Breast epithelium (tissue), 4 donors: ENCODE measurements around the gene PLCXD3. TPM values are rescaled to one million over a fixed set of nuclear protein-coding genes. Genes with fewer than 3 reads are reported as not detected.
"Not testable (repeated sequence)": the region's sequence is repeated elsewhere in the genome, so short reads cannot be mapped to it uniquely, and the experiment has no call there.

ENCODE experiments used
- DNase-seq, 2 donors: peaks; one replicate each; pipeline ENCODE4 v3.0.0-alpha.2; 2019; ENCODE audit warnings: low spot score in 2 of 2
- H3K27ac ChIP-seq, 2 donors: fragments of 200-600 bp; sonication (generic) in 1 of 2; one replicate each; pipeline ENCODE4 v1.5.1; 2016 to 2019; ENCODE audit warnings: mild to moderate bottlenecking in 1 of 2
- H3K27me3 ChIP-seq, 2 donors: fragments of 200-600 bp; sonication (generic) in 1 of 2; one replicate each; pipeline versions ENCODE4 v1.5.1 to v1.6.0; 2017 to 2019; ENCODE audit warnings: control low read depth in 1 of 2, mild to moderate bottlenecking in 1 of 2
- H3K36me3 ChIP-seq: fragments of 200-600 bp; one replicate; pipeline ENCODE4 v1.5.1; 2019
- H3K4me1 ChIP-seq, 2 donors: fragments of 200-600 bp; sonication (generic); one replicate each; pipeline ENCODE4 v1.5.1; 2016 to 2019; ENCODE audit warnings: control low read depth in 1 of 2
- H3K4me3 ChIP-seq, 3 donors: fragments of 200-600 bp; sonication (generic); 1 replicate in 2 of 3; 2 replicates in 1 of 3; pipeline ENCODE4 v1.5.1; 2016 to 2019; ENCODE audit warnings: mild to moderate bottlenecking in 3 of 3, moderate library complexity in 2 of 3
- H3K9me3 ChIP-seq, 2 donors: fragments of 200-600 bp; sonication (generic) in 1 of 2; one replicate each; pipeline ENCODE4 v1.5.1; 2016 to 2019; ENCODE audit warnings: control low read depth in 1 of 2
- POLR2A ChIP-seq: fragments of 450-650 bp; IDR thresholded peaks from one replicate; pipeline ENCODE4 v1.6.1; 2016; ENCODE audit warnings: antibody characterized with exemption, mild to moderate bottlenecking, moderate library complexity
- POLR2AphosphoS5 ChIP-seq, 3 donors: sonication (generic); formaldehyde crosslinking; IDR thresholded peaks; one replicate each; pipeline ENCODE4 v1.6.1; 2017; ENCODE audit warnings: antibody characterized with exemption in 3 of 3
- intact Hi-C: fragments of 100-400 bp; cut with DNase I; formaldehyde crosslinking; loops from one replicate; pipeline ENCODE4 v1.15.1; 2023; ENCODE audit warnings: low total_unique reads
- total RNA-seq, 3 donors: library from RNA; depleted of rRNA; stranded (reverse); fragments of >200 nt; gene quantifications; one replicate each; pipeline ENCODE4 v1.1.0, GENCODE V29; 2016
- TF ChIP-seq, protein P1 (sequence below), 3 donors: fragments of 450-650 bp; IDR thresholded peaks; one replicate each; pipeline ENCODE4 v1.5.1; 2016 to 2017; ENCODE audit warnings: antibody characterized with exemption in 3 of 3, mild to moderate bottlenecking in 3 of 3, moderate library complexity in 3 of 3

The PLCXD3 gene
- total RNA-seq, 3 donors from 2014 or later = 2.0 to 6.6 (median 3.8) TPM

DNA sequence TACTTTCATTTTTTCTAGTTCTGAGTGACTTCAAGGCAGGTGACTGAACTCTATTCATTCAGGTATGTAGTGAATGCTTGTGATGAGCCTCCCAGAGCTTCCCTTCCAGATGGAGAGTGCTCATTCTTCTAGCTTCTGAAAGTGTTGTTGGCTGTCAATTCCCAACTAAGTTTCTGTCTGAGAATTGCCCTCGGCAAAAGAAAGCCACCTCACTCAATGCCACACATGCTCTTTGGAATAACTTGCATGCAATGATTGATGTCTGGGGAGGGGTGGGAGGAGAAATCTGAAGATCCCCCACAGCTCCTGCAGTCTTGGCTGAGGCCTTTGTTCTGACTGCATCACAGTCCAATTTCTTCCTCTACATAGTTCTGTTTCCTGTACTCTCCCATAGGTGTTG, 173.9 kb downstream of the PLCXD3 start:
- intact Hi-C loops = no loop called here

DNA sequence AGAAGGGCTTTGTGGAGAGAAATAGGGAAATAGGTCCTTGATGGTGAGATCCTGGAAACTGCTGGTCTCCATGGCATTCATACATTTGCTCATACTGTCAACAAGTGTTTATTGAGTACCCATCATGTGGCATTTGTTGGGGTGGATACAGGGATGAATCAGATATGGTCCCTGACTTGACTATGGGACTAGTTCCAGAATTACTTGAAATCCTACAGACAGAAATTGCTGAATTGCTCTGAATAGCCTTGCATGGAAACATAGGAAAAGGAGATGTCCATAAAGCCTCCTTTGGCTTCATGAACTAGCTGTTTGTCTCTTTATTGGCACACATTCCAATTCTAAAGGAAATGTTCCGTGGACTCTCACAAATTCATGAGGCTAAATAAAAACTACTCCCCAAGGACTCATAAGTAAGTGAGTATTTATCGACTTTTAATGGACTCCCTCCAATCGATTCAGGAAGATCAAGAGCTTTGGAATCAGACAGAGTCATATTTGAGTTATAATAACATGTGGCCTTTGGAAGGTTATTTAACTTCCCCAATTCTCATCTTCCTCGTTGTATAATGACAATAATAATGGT, 174.7 kb downstream of the PLCXD3 start:
- TF ChIP-seq POLR2A = no peak
- no peak for TF ChIP-seq POLR2AphosphoS5 (IDR thresholded peaks at IDR 0.05)
- Histone ChIP-seq H3K9me3 (no peaks in the 10 kb centered on the region), H3K4me1 (no peaks in the 10 kb centered on the region), H3K36me3 (no peaks in the 10 kb centered on the region), H3K27me3 (no peaks in the 10 kb centered on the region), H3K4me3 (no peak overlapping the region), H3K27ac (no peak overlapping the region)
- no peak for DNase-seq
- intact Hi-C loops = no loop called here

More for the DNA sequence above, 173.9 kb downstream of the PLCXD3 start:
- no peak overlapping the region for H3K27ac ChIP-seq
- H3K4me1 ChIP-seq = no peaks in the 10 kb centered on the region
- no peak for TF ChIP-seq POLR2AphosphoS5 (IDR thresholded peaks at IDR 0.05)
- TF ChIP-seq, protein P1, sequence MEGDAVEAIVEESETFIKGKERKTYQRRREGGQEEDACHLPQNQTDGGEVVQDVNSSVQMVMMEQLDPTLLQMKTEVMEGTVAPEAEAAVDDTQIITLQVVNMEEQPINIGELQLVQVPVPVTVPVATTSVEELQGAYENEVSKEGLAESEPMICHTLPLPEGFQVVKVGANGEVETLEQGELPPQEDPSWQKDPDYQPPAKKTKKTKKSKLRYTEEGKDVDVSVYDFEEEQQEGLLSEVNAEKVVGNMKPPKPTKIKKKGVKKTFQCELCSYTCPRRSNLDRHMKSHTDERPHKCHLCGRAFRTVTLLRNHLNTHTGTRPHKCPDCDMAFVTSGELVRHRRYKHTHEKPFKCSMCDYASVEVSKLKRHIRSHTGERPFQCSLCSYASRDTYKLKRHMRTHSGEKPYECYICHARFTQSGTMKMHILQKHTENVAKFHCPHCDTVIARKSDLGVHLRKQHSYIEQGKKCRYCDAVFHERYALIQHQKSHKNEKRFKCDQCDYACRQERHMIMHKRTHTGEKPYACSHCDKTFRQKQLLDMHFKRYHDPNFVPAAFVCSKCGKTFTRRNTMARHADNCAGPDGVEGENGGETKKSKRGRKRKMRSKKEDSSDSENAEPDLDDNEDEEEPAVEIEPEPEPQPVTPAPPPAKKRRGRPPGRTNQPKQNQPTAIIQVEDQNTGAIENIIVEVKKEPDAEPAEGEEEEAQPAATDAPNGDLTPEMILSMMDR (IDR thresholded peaks at IDR 0.05) = no peak
- TF ChIP-seq POLR2A = no peak
- H3K27me3 ChIP-seq = no peaks in the 10 kb centered on the region
- no peak overlapping the region for H3K4me3 ChIP-seq
- DNase-seq = no peak
- H3K36me3 ChIP-seq = no peaks in the 10 kb centered on the region
- no peaks in the 10 kb centered on the region for H3K9me3 ChIP-seq

DNA sequence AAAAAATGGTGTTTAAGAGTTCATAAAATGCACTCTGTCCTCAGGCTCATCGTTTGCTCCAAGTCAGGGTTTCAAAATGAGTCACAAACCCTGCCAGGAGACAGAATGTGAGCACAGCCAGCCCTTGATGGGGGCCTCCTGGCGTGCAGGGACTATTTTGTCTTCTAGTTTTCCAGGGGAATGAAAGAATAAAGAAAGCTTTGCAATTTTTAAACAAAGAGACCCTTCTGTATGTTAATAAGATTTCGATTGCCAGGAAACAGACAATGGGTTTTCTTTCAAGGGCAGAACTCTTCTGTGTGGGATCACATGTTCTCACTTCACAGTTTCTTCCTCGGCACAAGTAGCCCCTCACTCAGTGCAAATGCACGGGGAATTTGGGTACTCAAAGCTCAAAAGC, 175.6 kb downstream of the PLCXD3 start:
- Histone ChIP-seq H3K4me3 (no peak overlapping the region), H3K27ac (peak overlapping the region in 1 of 2 donors; percentile 12), H3K27me3 (no peaks in the 10 kb centered on the region), H3K36me3 (no peaks in the 10 kb centered on the region), H3K9me3 (no peaks in the 10 kb centered on the region), H3K4me1 (no peaks in the 10 kb centered on the region)
- intact Hi-C loops = no loop called here
- TF ChIP-seq, protein P1 (IDR thresholded peaks at IDR 0.05) = no peak
- no peak for TF ChIP-seq POLR2AphosphoS5 (IDR thresholded peaks at IDR 0.05)
- no peak for TF ChIP-seq POLR2A
- DNase-seq = no peak

DNA sequence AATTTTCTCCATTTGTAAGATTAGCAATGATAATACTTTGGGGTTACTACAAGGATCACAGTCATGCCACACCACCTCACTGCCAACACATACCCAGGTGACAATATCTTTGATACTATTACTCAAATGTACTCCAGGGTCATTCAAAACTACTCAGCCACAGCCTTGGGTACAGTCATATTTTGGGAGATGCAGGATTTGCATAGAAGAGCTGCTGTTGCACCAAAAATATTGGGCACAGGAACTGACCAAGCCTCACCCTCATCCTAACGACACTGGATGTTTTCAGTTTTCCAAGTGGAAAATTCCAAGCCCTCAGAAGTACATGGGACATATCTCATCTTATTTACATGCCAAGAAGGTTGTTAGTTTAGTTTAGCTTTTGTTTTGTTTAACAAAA, 176.2 kb downstream of the PLCXD3 start:
- Histone ChIP-seq H3K9me3 (no peaks in the 10 kb centered on the region), H3K27me3 (no peaks in the 10 kb centered on the region), H3K4me1 (no peaks in the 10 kb centered on the region), H3K36me3 (no peaks in the 10 kb centered on the region), H3K27ac (peak overlapping the region in 1 of 2 donors; percentile 1), H3K4me3 (no peak overlapping the region)
- TF ChIP-seq, protein P1 (IDR thresholded peaks at IDR 0.05) = no peak
- no peak for TF ChIP-seq POLR2AphosphoS5 (IDR thresholded peaks at IDR 0.05)
- TF ChIP-seq POLR2A = no peak
- intact Hi-C loops = no loop called here
- DNase-seq = no peak

DNA sequence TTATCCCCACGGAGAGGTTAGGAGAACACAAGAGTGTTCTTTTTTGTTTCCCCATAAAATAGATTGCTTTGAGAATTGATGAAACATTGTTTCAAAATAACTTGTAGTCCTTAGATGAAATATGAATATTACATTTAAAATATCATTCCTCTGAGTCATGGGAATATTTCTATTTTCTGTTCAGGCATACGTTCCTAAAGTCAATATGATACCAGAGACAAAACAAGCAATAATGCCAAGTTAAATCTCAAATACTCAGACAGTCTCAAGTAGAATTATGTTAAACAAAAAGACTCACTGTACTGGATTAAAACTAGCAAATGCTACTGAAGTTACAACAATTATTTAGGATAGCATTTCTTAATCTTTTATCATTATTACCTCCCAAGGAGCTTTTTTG, 185.3 kb downstream of the PLCXD3 start:
- Histone ChIP-seq H3K36me3 (no peaks in the 10 kb centered on the region), H3K27me3 (no peaks in the 10 kb centered on the region), H3K27ac (no peak overlapping the region), H3K4me1 (no peaks in the 10 kb centered on the region), H3K9me3 (no peaks in the 10 kb centered on the region), H3K4me3 (no peak overlapping the region)
- intact Hi-C loops = no loop called here
- TF ChIP-seq, protein P1 (IDR thresholded peaks at IDR 0.05) = no peak
- no peak for TF ChIP-seq POLR2AphosphoS5 (IDR thresholded peaks at IDR 0.05)
- no peak for TF ChIP-seq POLR2A
- DNase-seq = no peak

DNA sequence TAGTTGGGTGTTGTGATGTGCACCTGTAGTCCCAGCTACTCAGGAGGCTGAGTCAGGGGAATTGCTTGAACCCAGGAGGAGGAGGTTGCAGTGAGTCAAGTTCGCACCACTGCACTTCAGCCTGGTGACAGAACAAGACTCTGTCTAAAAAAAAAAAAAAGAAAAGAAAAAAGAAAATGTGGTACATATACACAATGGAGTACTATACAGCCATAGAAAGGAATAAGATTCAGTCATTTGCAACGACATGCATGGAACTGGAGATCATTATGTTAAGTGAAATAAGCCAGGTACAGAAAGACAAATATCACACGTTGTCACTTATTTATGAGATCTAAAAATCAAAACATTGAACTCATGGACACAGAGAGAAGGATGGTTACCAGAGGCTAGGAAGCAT, 187.6 kb downstream of the PLCXD3 start:
- H3K36me3 ChIP-seq, intact Hi-C loops: not testable (repeated sequence)

More for the DNA sequence above, 187.6 kb downstream of the PLCXD3 start:
- not testable (repeated sequence) for H3K27ac ChIP-seq, H3K27me3 ChIP-seq, H3K4me1 ChIP-seq, H3K4me3 ChIP-seq, DNase-seq, H3K9me3 ChIP-seq
